ENCODE measurements around the gene FTMT. TPM values are rescaled to one million over a fixed set of nuclear protein-coding genes. Genes with fewer than 3 reads are reported as not detected.
"Not testable (repeated sequence)": the region's sequence is repeated elsewhere in the genome, so short reads cannot be mapped to it uniquely, and the experiment has no call there.

The FTMT gene
- not detected for total RNA-seq

DNA sequence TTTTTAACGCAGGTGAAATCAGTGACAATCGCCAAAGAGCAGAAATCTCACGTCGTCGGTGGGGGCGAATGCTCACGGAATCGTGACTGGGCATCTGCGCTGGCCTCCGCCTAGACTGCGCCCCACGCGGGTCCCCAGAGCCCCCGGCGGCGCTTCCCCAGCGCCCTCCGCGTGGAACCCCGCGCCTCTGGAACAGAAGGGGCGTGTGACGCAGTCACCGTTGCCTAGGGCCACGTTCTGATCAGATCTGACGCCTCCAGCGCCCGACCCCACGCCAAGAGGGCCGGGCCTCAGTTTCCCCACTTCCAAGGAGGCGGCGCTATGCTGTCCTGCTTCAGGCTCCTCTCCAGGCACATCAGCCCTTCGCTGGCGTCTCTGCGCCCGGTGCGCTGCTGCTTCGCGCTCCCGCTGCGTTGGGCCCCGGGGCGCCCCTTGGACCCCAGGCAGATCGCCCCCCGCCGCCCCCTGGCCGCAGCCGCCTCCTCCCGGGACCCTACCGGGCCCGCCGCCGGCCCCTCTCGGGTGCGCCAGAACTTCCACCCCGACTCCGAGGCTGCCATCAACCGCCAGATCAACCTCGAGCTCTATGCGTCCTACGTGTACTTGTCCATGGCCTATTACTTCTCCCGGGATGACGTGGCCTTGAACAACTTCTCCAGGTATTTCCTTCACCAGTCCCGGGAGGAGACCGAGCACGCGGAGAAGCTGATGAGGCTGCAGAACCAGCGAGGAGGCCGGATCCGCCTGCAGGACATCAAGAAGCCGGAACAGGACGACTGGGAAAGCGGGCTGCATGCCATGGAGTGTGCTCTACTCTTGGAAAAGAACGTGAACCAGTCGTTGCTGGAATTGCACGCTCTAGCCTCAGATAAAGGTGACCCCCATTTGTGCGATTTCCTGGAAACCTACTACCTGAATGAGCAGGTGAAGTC lies at the start of gene FTMT:
TSS of gene FTMT (plus strand) at position 240 of the 932 bp plus-strand sequence. CDS start at position 322, 82 bp downstream.
- no peak within 1 kb of the TSS for H3K27ac ChIP-seq (ENCODE audit: low read depth, low read length)
- H3K27me3 ChIP-seq (ENCODE audit: control insufficient read depth in 3 of 3, insufficient read depth in 3 of 3, low read length in 3 of 3): no peaks in the 10 kb centered on the region
- H3K4me3 ChIP-seq (ENCODE audit: low read length in 3 of 3): no peak within 1 kb of the TSS
- H3K9me3 ChIP-seq (ENCODE audit: control insufficient read depth in 3 of 3, low read length in 3 of 3): no peaks in the 10 kb centered on the region
- no peak within 1 kb of the TSS for H3K9ac ChIP-seq (ENCODE audit: low read depth in 1 of 3, low read length in 3 of 3)
- H3K36me3 ChIP-seq (ENCODE audit: control insufficient read depth in 3 of 3, insufficient read depth in 3 of 3, low read length in 3 of 3): no peaks in the 10 kb centered on the region
- no peaks in the 10 kb centered on the region for H3K4me1 ChIP-seq (ENCODE audit: control insufficient read depth in 3 of 3, insufficient read depth in 3 of 3, low read length in 3 of 3)

- H3K4me3 ChIP-seq (ENCODE audit: low read length in 3 of 3); H3K4me1 ChIP-seq (ENCODE audit: control insufficient read depth in 3 of 3, insufficient read depth in 3 of 3, low read length in 3 of 3); H3K36me3 ChIP-seq (ENCODE audit: control insufficient read depth in 3 of 3, insufficient read depth in 3 of 3, low read length in 3 of 3); H3K9me3 ChIP-seq (ENCODE audit: control insufficient read depth in 3 of 3, low read length in 3 of 3); H3K27me3 ChIP-seq (ENCODE audit: control insufficient read depth in 3 of 3, insufficient read depth in 3 of 3, low read length in 3 of 3); H3K27ac ChIP-seq (ENCODE audit: low read depth, low read length); H3K9ac ChIP-seq (ENCODE audit: low read depth in 1 of 3, low read length in 3 of 3): not testable (repeated sequence)
These were observed 46.4 kb upstream of the FTMT start for GRCh38 chr5:121805251-121805650.

DNA sequence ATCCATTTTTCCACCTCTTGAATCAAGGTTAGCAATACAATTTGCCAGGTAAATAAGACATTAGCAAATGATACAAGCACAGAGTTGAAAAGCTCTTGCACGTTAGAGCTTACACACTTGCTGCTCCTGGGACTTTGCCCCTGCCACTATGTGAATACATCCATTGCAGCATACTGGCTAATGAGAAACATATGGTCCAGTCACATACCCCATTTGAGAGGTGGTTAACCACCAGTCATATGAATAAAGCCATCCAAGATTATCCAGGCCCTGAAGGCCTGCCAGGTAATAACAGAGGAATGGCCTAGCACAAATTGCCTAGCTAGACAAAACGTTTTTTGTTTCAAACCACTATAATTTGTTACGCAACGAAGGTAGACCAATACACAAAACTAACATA lies 45.8 kb upstream of the FTMT start:
- H3K9me3 ChIP-seq (ENCODE audit: control insufficient read depth in 3 of 3, low read length in 3 of 3): no peaks in the 10 kb centered on the region
- no peaks in the 10 kb centered on the region for H3K4me1 ChIP-seq (ENCODE audit: control insufficient read depth in 3 of 3, insufficient read depth in 3 of 3, low read length in 3 of 3)
- H3K27me3 ChIP-seq (ENCODE audit: control insufficient read depth in 3 of 3, insufficient read depth in 3 of 3, low read length in 3 of 3): no peaks in the 10 kb centered on the region
- H3K36me3 ChIP-seq (ENCODE audit: control insufficient read depth in 3 of 3, insufficient read depth in 3 of 3, low read length in 3 of 3): no peaks in the 10 kb centered on the region
- no peak overlapping the region for H3K9ac ChIP-seq (ENCODE audit: low read depth in 1 of 3, low read length in 3 of 3)
- H3K4me3 ChIP-seq (ENCODE audit: low read length in 3 of 3): no peak overlapping the region
- H3K27ac ChIP-seq (ENCODE audit: low read depth, low read length): no peak overlapping the region

- Histone ChIP-seq H3K4me3 (ENCODE audit: low read length in 3 of 3) (no peak overlapping the region), H3K27me3 (ENCODE audit: control insufficient read depth in 3 of 3, insufficient read depth in 3 of 3, low read length in 3 of 3) (no peaks in the 10 kb centered on the region), H3K9ac (ENCODE audit: low read depth in 1 of 3, low read length in 3 of 3) (no peak overlapping the region), H3K27ac (ENCODE audit: low read depth, low read length) (no peak overlapping the region), H3K9me3 (ENCODE audit: control insufficient read depth in 3 of 3, low read length in 3 of 3) (no peaks in the 10 kb centered on the region), H3K36me3 (ENCODE audit: control insufficient read depth in 3 of 3, insufficient read depth in 3 of 3, low read length in 3 of 3) (no peaks in the 10 kb centered on the region), H3K4me1 (ENCODE audit: control insufficient read depth in 3 of 3, insufficient read depth in 3 of 3, low read length in 3 of 3) (peaks cover 2 to 12% (median 7%) of the 10 kb centered on the region in 3 donors)
These were observed 35.5 kb upstream of the FTMT start for GRCh38 chr5:121816164-121816563.

GRCh38 chr5:121819682-121820261 lies 31.9 kb upstream of the FTMT start:
- Histone ChIP-seq H3K4me3 (ENCODE audit: low read length in 3 of 3) (peak overlapping the region in 1 of 3 donors; percentile 23), H3K4me1 (ENCODE audit: control insufficient read depth in 3 of 3, insufficient read depth in 3 of 3, low read length in 3 of 3) (peaks cover 2 to 12% (median 7%) of the 10 kb centered on the region in 3 donors), H3K36me3 (ENCODE audit: control insufficient read depth in 3 of 3, insufficient read depth in 3 of 3, low read length in 3 of 3) (no peaks in the 10 kb centered on the region), H3K27me3 (ENCODE audit: control insufficient read depth in 3 of 3, insufficient read depth in 3 of 3, low read length in 3 of 3) (no peaks in the 10 kb centered on the region), H3K9me3 (ENCODE audit: control insufficient read depth in 3 of 3, low read length in 3 of 3) (peaks cover 0 to 6% (median 0%) of the 10 kb centered on the region in 3 donors), H3K9ac (ENCODE audit: low read depth in 1 of 3, low read length in 3 of 3) (no peak overlapping the region), H3K27ac (ENCODE audit: low read depth, low read length) (peak overlapping the region; percentile 79)

GRCh38 chr5:121833617-121834016 lies 18.1 kb upstream of the FTMT start:
- no peak overlapping the region for H3K27ac ChIP-seq (ENCODE audit: low read depth, low read length)
- H3K27me3 ChIP-seq (ENCODE audit: control insufficient read depth in 3 of 3, insufficient read depth in 3 of 3, low read length in 3 of 3): no peaks in the 10 kb centered on the region
- no peak overlapping the region for H3K4me3 ChIP-seq (ENCODE audit: low read length in 3 of 3)
- H3K9me3 ChIP-seq (ENCODE audit: control insufficient read depth in 3 of 3, low read length in 3 of 3): no peaks in the 10 kb centered on the region
- H3K36me3 ChIP-seq (ENCODE audit: control insufficient read depth in 3 of 3, insufficient read depth in 3 of 3, low read length in 3 of 3): no peaks in the 10 kb centered on the region
- H3K9ac ChIP-seq (ENCODE audit: low read depth in 1 of 3, low read length in 3 of 3): no peak overlapping the region
- no peaks in the 10 kb centered on the region for H3K4me1 ChIP-seq (ENCODE audit: control insufficient read depth in 3 of 3, insufficient read depth in 3 of 3, low read length in 3 of 3)

DNA sequence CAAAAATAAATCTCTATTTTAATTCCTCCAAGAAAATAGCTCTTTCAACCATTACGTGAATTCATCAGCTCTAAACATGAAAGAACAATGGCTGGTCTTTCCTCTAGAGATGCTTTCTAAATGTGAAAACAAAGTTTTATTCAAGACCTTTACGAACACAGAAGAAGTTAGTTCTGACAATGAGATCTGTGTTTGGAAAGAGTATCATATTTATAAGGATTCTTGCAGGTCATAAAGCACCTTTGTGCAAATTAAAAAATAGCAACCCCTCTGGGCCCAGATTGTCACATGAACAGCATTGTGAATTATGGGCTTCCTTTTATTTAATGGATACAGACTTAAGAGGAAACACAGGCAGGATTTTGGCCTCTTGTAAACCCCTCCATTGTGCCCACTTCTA lies 17.7 kb upstream of the FTMT start:
- Histone ChIP-seq H3K27ac (ENCODE audit: low read depth, low read length) (no peak overlapping the region), H3K9me3 (ENCODE audit: control insufficient read depth in 3 of 3, low read length in 3 of 3) (no peaks in the 10 kb centered on the region), H3K4me1 (ENCODE audit: control insufficient read depth in 3 of 3, insufficient read depth in 3 of 3, low read length in 3 of 3) (no peaks in the 10 kb centered on the region), H3K9ac (ENCODE audit: low read depth in 1 of 3, low read length in 3 of 3) (no peak overlapping the region), H3K27me3 (ENCODE audit: control insufficient read depth in 3 of 3, insufficient read depth in 3 of 3, low read length in 3 of 3) (no peaks in the 10 kb centered on the region), H3K4me3 (ENCODE audit: low read length in 3 of 3) (no peak overlapping the region), H3K36me3 (ENCODE audit: control insufficient read depth in 3 of 3, insufficient read depth in 3 of 3, low read length in 3 of 3) (no peaks in the 10 kb centered on the region)

DNA sequence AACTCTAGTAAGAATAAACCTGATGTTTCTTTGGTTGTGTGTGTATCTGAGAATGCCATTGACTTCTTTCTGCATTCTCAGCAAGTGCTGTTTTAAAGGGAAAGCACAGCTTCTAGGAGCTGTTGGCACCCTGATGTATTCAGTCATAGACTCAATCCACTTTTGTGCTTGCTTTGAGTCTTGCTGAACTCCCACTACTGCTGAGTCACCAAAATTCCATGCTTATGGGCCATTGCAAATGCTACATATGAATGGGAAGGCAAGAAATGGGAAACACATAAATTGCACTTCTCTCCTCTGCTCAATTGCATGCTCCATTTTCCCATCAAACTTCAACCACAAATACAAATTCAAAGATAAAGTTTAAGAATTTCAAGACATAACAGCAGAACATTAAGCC lies 9.8 kb upstream of the FTMT start:
- no peaks in the 10 kb centered on the region for H3K27me3 ChIP-seq (ENCODE audit: control insufficient read depth in 3 of 3, insufficient read depth in 3 of 3, low read length in 3 of 3)
- no peak overlapping the region for H3K9ac ChIP-seq (ENCODE audit: low read depth in 1 of 3, low read length in 3 of 3)
- H3K4me3 ChIP-seq (ENCODE audit: low read length in 3 of 3): no peak overlapping the region
- no peaks in the 10 kb centered on the region for H3K4me1 ChIP-seq (ENCODE audit: control insufficient read depth in 3 of 3, insufficient read depth in 3 of 3, low read length in 3 of 3)
- no peaks in the 10 kb centered on the region for H3K9me3 ChIP-seq (ENCODE audit: control insufficient read depth in 3 of 3, low read length in 3 of 3)
- no peaks in the 10 kb centered on the region for H3K36me3 ChIP-seq (ENCODE audit: control insufficient read depth in 3 of 3, insufficient read depth in 3 of 3, low read length in 3 of 3)
- H3K27ac ChIP-seq (ENCODE audit: low read depth, low read length): no peak overlapping the region

- Histone ChIP-seq H3K9ac (ENCODE audit: low read depth in 1 of 3, low read length in 3 of 3) (no peak overlapping the region), H3K27ac (ENCODE audit: low read depth, low read length) (no peak overlapping the region), H3K9me3 (ENCODE audit: control insufficient read depth in 3 of 3, low read length in 3 of 3) (no peaks in the 10 kb centered on the region), H3K4me3 (ENCODE audit: low read length in 3 of 3) (no peak overlapping the region), H3K4me1 (ENCODE audit: control insufficient read depth in 3 of 3, insufficient read depth in 3 of 3, low read length in 3 of 3) (no peaks in the 10 kb centered on the region), H3K36me3 (ENCODE audit: control insufficient read depth in 3 of 3, insufficient read depth in 3 of 3, low read length in 3 of 3) (no peaks in the 10 kb centered on the region), H3K27me3 (ENCODE audit: control insufficient read depth in 3 of 3, insufficient read depth in 3 of 3, low read length in 3 of 3) (no peaks in the 10 kb centered on the region)
These were observed 1.4 kb upstream of the FTMT start for GRCh38 chr5:121850272-121850671.

DNA sequence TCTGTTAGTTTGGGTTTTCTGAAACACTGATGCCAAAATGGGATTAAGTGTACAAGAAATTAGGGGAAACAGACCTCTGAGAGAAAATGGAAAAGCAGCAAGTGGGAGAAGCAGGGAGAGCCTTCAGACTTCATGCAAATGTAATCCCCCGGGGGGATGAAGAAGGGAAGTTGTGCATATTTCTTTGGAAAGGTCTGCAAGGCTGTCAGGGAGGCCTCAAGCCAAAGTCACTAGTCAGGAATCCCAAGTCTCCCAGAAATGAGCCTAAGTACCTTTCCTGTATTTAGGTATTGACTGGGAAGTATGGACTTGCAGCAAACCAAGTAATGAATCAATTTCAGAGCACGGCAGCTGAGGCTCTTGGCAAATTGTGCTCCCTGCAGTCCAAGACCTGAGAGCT lies 2.2 kb downstream of the FTMT start:
- Histone ChIP-seq H3K27ac (ENCODE audit: low read depth, low read length) (no peak overlapping the region), H3K9me3 (ENCODE audit: control insufficient read depth in 3 of 3, low read length in 3 of 3) (no peaks in the 10 kb centered on the region), H3K4me3 (ENCODE audit: low read length in 3 of 3) (no peak overlapping the region), H3K4me1 (ENCODE audit: control insufficient read depth in 3 of 3, insufficient read depth in 3 of 3, low read length in 3 of 3) (no peaks in the 10 kb centered on the region), H3K36me3 (ENCODE audit: control insufficient read depth in 3 of 3, insufficient read depth in 3 of 3, low read length in 3 of 3) (no peaks in the 10 kb centered on the region), H3K27me3 (ENCODE audit: control insufficient read depth in 3 of 3, insufficient read depth in 3 of 3, low read length in 3 of 3) (no peaks in the 10 kb centered on the region), H3K9ac (ENCODE audit: low read depth in 1 of 3, low read length in 3 of 3) (no peak overlapping the region)
